Measurements from ENCODE around the gene NAP1L1.

- TF ChIP-seq CTCF (IDR thresholded peaks at IDR 0.05), result no peak
- no peak for TF ChIP-seq POLR2A (IDR thresholded peaks at IDR 0.05)
- TF ChIP-seq POLR2AphosphoS5 (IDR thresholded peaks at IDR 0.05), result no peak
- TF ChIP-seq EP300 (IDR thresholded peaks at IDR 0.05; ENCODE audit: low read depth), result no peak
Measured at GRCh38 chr12:76020281-76020680, 64.2 kb downstream of the NAP1L1 start.

All from transverse colon (tissue), 4 donors.